ENCODE results near the gene CERS6.

CERS6 gene

GRCh38 chr2:168528016-168528415, 71.9 kb downstream of the CERS6 start:
- Histone ChIP-seq H3K36me3 (no peaks in the 10 kb centered on the region), H3K4me3 (ENCODE audit: low read depth, low read length) (no peak overlapping the region), H3K4me1 (peaks cover 4% of the 10 kb centered on the region; the same call in 1 of the 2 replicates), H3K27me3 (no peaks in the 10 kb centered on the region), H3K9me3 (no peaks in the 10 kb centered on the region)
- no peak for TF ChIP-seq CTCF (IDR thresholded peaks at IDR 0.05; ENCODE audit: low read depth, low read length)
- DNase-seq: no peak

- no peak overlapping the region for H3K4me3 ChIP-seq (ENCODE audit: low read depth, low read length)
- no peaks in the 10 kb centered on the region for H3K36me3 ChIP-seq
- DNase-seq: no peak
- no peaks in the 10 kb centered on the region for H3K27me3 ChIP-seq
- no peak for TF ChIP-seq CTCF (IDR thresholded peaks at IDR 0.05; ENCODE audit: low read depth, low read length)
- no peaks in the 10 kb centered on the region for H3K9me3 ChIP-seq
- H3K4me1 ChIP-seq: peaks cover 4% of the 10 kb centered on the region; the same call in 1 of the 2 replicates
Observed at GRCh38 chr2:168528469-168528868, 72.4 kb downstream of the CERS6 start.

GRCh38 chr2:168529054-168529833, 73.2 kb downstream of the CERS6 start:
- no peaks in the 10 kb centered on the region for H3K36me3 ChIP-seq
- H3K4me3 ChIP-seq (ENCODE audit: low read depth, low read length): no peak overlapping the region
- peaks cover 4% of the 10 kb centered on the region; the same call in 1 of the 2 replicates for H3K4me1 ChIP-seq
- no peak for DNase-seq
- TF ChIP-seq CTCF (IDR thresholded peaks at IDR 0.05; ENCODE audit: low read depth, low read length): no peak
- no peaks in the 10 kb centered on the region for H3K9me3 ChIP-seq
- H3K27me3 ChIP-seq: no peaks in the 10 kb centered on the region

- TF ChIP-seq CTCF (IDR thresholded peaks at IDR 0.05; ENCODE audit: low read depth, low read length): no peak
- no peaks in the 10 kb centered on the region for H3K36me3 ChIP-seq
- no peaks in the 10 kb centered on the region for H3K9me3 ChIP-seq
- peak; percentile 9 for DNase-seq
- no peak overlapping the region for H3K4me3 ChIP-seq (ENCODE audit: low read depth, low read length)
- no peaks in the 10 kb centered on the region for H3K27me3 ChIP-seq
- H3K4me1 ChIP-seq: peaks cover 4% of the 10 kb centered on the region; the same call in 1 of the 2 replicates
Observed at GRCh38 chr2:168529900-168530561, 74.0 kb downstream of the CERS6 start.

GRCh38 chr2:168530982-168531622, 75.0 kb downstream of the CERS6 start:
- Histone ChIP-seq H3K4me1 (peaks cover 4% of the 10 kb centered on the region; the same call in 1 of the 2 replicates), H3K4me3 (ENCODE audit: low read depth, low read length) (no peak overlapping the region), H3K27me3 (no peaks in the 10 kb centered on the region), H3K36me3 (no peaks in the 10 kb centered on the region), H3K9me3 (no peaks in the 10 kb centered on the region)
- no peak for DNase-seq
- TF ChIP-seq CTCF (IDR thresholded peaks at IDR 0.05; ENCODE audit: low read depth, low read length): no peak

Measured in BE2C (cell line).